ENCODE data around the gene POMP.

DNA sequence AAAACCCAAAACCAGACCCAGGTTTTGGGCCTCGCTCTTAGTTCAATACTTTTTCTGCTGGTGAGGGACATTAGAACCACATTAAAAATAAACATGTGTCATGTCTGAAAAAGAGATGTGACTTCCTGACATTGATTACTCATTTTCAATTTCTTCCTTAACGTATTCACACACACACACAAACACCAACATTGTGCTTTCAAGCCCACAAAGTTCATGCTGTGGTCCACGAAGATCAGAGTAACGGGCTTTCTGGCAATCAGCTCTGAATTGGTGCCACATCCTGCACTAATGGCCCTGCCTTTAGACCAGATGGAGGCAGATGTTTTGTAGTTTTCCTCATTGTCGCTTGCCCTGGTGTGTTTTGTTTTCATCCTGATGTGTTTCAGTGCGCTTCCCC lies 47.9 kb upstream of the POMP start:
- no peak for TF ChIP-seq CTCF (IDR thresholded peaks at IDR 0.05)
- TF ChIP-seq POLR2AphosphoS5 (IDR thresholded peaks at IDR 0.05; ENCODE audit: insufficient read depth in 1 of 2, low read depth in 1 of 2), result no peak

All from vagina (tissue), 2 donors.